NCI-H82 treated with DMSO at 0.1 percent for 48 hours (cell line): Measurements from ENCODE around the gene MPIG6B.

Experiments
- DNase-seq: peaks from one replicate; lab custom pipeline; 2025; ENCODE audit not compliant: unreplicated experiment; lab: John Stamatoyannopoulos, UW

MPIG6B gene

GRCh38 chr6:31723245-31723979 lies at the start of gene MPIG6B:
Gene MPIG6B (plus strand): TSS chr6:31723373. CDS start chr6:31723384, 11 bp downstream.
- no peak for DNase-seq

GRCh38 chr6:31676322-31676903 lies 46.8 kb upstream of the MPIG6B start:
- DNase-seq = no peak

- no peak for DNase-seq
Observed at GRCh38 chr6:31676904-31677303, 46.3 kb upstream of the MPIG6B start.

GRCh38 chr6:31677955-31678354 lies 45.2 kb upstream of the MPIG6B start:
- DNase-seq = no peak

GRCh38 chr6:31680226-31681134 lies 42.7 kb upstream of the MPIG6B start, which contains the start of gene LY6G5C:
Gene LY6G5C (minus strand): TSS chr6:31681067. CDS start chr6:31680373, 694 bp downstream.
- DNase-seq = peak; percentile 76

GRCh38 chr6:31681135-31681671 lies 42.0 kb upstream of the MPIG6B start:
- no peak for DNase-seq

- no peak for DNase-seq
Observed at GRCh38 chr6:31683591-31683990, 39.6 kb upstream of the MPIG6B start.

GRCh38 chr6:31686483-31686882 lies 36.7 kb upstream of the MPIG6B start:
- no peak for DNase-seq

GRCh38 chr6:31687321-31687720 lies 35.9 kb upstream of the MPIG6B start:
- no peak for DNase-seq

GRCh38 chr6:31687860-31688693 lies 35.1 kb upstream of the MPIG6B start:
- DNase-seq = no peak

GRCh38 chr6:31689249-31690110 lies 33.7 kb upstream of the MPIG6B start:
- no peak for DNase-seq

GRCh38 chr6:31690231-31691077 lies 32.7 kb upstream of the MPIG6B start:
- DNase-seq = no peak

- no peak for DNase-seq
Observed at GRCh38 chr6:31691078-31691463, 32.1 kb upstream of the MPIG6B start.

- no peak for DNase-seq
Observed at GRCh38 chr6:31691564-31692108, 31.5 kb upstream of the MPIG6B start.

- DNase-seq = no peak
Observed at GRCh38 chr6:31692353-31692752, 30.8 kb upstream of the MPIG6B start.

- DNase-seq = no peak
Observed at GRCh38 chr6:31692886-31693285, 30.3 kb upstream of the MPIG6B start.

- no peak for DNase-seq
Observed at GRCh38 chr6:31693535-31693934, 29.6 kb upstream of the MPIG6B start.

- no peak for DNase-seq
Observed at GRCh38 chr6:31697555-31697954, 25.6 kb upstream of the MPIG6B start.
